NCI-H2227 treated with DMSO at 0.1 percent for 48 hours (cell line): Measurements from ENCODE around the gene CDH4.
"Not testable (repeated sequence)": the region's sequence is repeated elsewhere in the genome, so short reads cannot be mapped to it uniquely, and the experiment has no call there.

ENCODE experiments used
- DNase-seq: peaks from one replicate; lab custom pipeline; 2025; lab: John Stamatoyannopoulos, UW

CDH4 gene

GRCh38 chr20:61459705-61460104, 207.6 kb downstream of the CDH4 start:
- no peak for DNase-seq

- no peak for DNase-seq
These were observed 208.4 kb downstream of the CDH4 start for GRCh38 chr20:61460261-61461052.

GRCh38 chr20:61461461-61461860, 209.4 kb downstream of the CDH4 start:
- DNase-seq = peak; percentile 24

- DNase-seq = no peak
These were observed 212.5 kb downstream of the CDH4 start for GRCh38 chr20:61464307-61465303.

GRCh38 chr20:61475729-61476128, 223.7 kb downstream of the CDH4 start:
- no peak for DNase-seq

GRCh38 chr20:61476956-61477355, 224.9 kb downstream of the CDH4 start:
- no peak for DNase-seq

GRCh38 chr20:61477451-61477861, 225.4 kb downstream of the CDH4 start:
- no peak for DNase-seq

- no peak for DNase-seq
These were observed 226.0 kb downstream of the CDH4 start for GRCh38 chr20:61478094-61478493.

- DNase-seq = no peak
These were observed 226.7 kb downstream of the CDH4 start for GRCh38 chr20:61478611-61479305.

- DNase-seq = not testable (repeated sequence)
These were observed 227.4 kb downstream of the CDH4 start for GRCh38 chr20:61479433-61479832.

- no peak for DNase-seq
These were observed 228.2 kb downstream of the CDH4 start for GRCh38 chr20:61480158-61480825.

- no peak for DNase-seq
These were observed 230.2 kb downstream of the CDH4 start for GRCh38 chr20:61482056-61482887.

- DNase-seq = no peak
These were observed 230.8 kb downstream of the CDH4 start for GRCh38 chr20:61482901-61483300.

GRCh38 chr20:61483336-61484067, 231.4 kb downstream of the CDH4 start:
- no peak for DNase-seq

GRCh38 chr20:61486198-61486597, 234.1 kb downstream of the CDH4 start:
- DNase-seq = no peak

- DNase-seq = peak; percentile 57
These were observed 235.4 kb downstream of the CDH4 start for GRCh38 chr20:61487346-61487996.

GRCh38 chr20:61487997-61488371, 235.9 kb downstream of the CDH4 start:
- DNase-seq = peak; percentile 57

GRCh38 chr20:61490721-61491120, 238.7 kb downstream of the CDH4 start:
- no peak for DNase-seq

- DNase-seq = no peak
These were observed 240.0 kb downstream of the CDH4 start for GRCh38 chr20:61492065-61492464.
